HepG2 (cell line): ENCODE results near the gene GRHL1. TPM values are rescaled to one million over a fixed set of nuclear protein-coding genes. Genes with fewer than 3 reads are reported as not detected.

Source experiments
- CAMTA2 ChIP-seq: sonication (generic); formaldehyde crosslinking; IDR thresholded peaks from 2 replicates; pipeline ENCODE4 v1.4.0; 2020; ENCODE audit warnings: mild to moderate bottlenecking, missing genetic modification reagents, borderline replicate concordance
- ELF1 ChIP-seq: sonication (generic); formaldehyde crosslinking; IDR thresholded peaks from 2 replicates; pipeline ENCODE4 v1.4.0; 2020; ENCODE audit warnings: missing genetic modification reagents
- FOSL1 ChIP-seq: sonication (generic); formaldehyde crosslinking; IDR thresholded peaks from 2 replicates; pipeline ENCODE4 v1.9.0; 2021; ENCODE audit warnings: missing genetic modification reagents, borderline replicate concordance
- FOXJ3 ChIP-seq: sonication (generic); formaldehyde crosslinking; IDR thresholded peaks from 2 replicates; pipeline ENCODE4 v1.4.0; 2020; ENCODE audit warnings: missing genetic modification reagents, mild to moderate bottlenecking, borderline replicate concordance
- GTF3A ChIP-seq: sonication (generic); formaldehyde crosslinking; conservative IDR thresholded peaks from 2 replicates; pipeline ENCODE4 v1.4.0; 2020; ENCODE audit warnings: mild to moderate bottlenecking, missing genetic modification reagents
- IKZF5 ChIP-seq: IDR thresholded peaks from 2 replicates; pipeline ENCODE4 v1.6.1; 2018; ENCODE audit warnings: missing genetic modification reagents, mild to moderate bottlenecking, missing compliant biosample characterization
- KAT8 ChIP-seq: IDR thresholded peaks from 2 replicates; pipeline ENCODE4 v1.6.1; 2016; ENCODE audit warnings: missing genetic modification reagents, missing compliant biosample characterization
- MEF2D ChIP-seq: sonication (generic); formaldehyde crosslinking; IDR thresholded peaks from 2 replicates; pipeline ENCODE4 v1.5.1; 2020; ENCODE audit warnings: mild to moderate bottlenecking, missing genetic modification reagents
- NFIB ChIP-seq: sonication (generic); formaldehyde crosslinking; IDR thresholded peaks from 2 replicates; pipeline ENCODE4 v1.9.0; 2021; ENCODE audit warnings: missing genetic modification reagents, mild to moderate bottlenecking, borderline replicate concordance
- PHB2 ChIP-seq: fragments of 450-650 bp; IDR thresholded peaks from 2 replicates; pipeline ENCODE4 v1.6.1; 2018; ENCODE audit not compliant: partially characterized antibody
- POLR2AphosphoS2 ChIP-seq: IDR thresholded peaks from 2 replicates; pipeline ENCODE4 v1.6.1; 2011; ENCODE audit warnings: low read depth, low read length, improper control_type of control experiment
- RERE ChIP-seq: IDR thresholded peaks from 2 replicates; pipeline ENCODE4 v1.6.1; 2016; ENCODE audit warnings: low read depth, missing genetic modification reagents, missing compliant biosample characterization
- RNF2 ChIP-seq: fragments of 450-650 bp; conservative IDR thresholded peaks from 2 replicates; pipeline ENCODE4 v1.6.1; 2016; ENCODE audit warnings: low read depth
- SNAI1 ChIP-seq: sonication (generic); formaldehyde crosslinking; IDR thresholded peaks from 2 replicates; pipeline ENCODE4 v1.5.0; 2020; ENCODE audit warnings: mild to moderate bottlenecking, missing genetic modification reagents, borderline replicate concordance
- SP4 ChIP-seq: sonication (generic); formaldehyde crosslinking; IDR thresholded peaks from 2 replicates; pipeline ENCODE4 v1.8.1; 2023; ENCODE audit warnings: mild to moderate bottlenecking, missing genetic modification reagents
- SYNCRIP ChIP-seq: fragments of 200-400 bp; formaldehyde crosslinking; IDR thresholded peaks from 2 replicates; pipeline ENCODE4 v1.6.1; 2018; ENCODE audit warnings: mild to moderate bottlenecking, low read depth, low read length; ENCODE audit not compliant: insufficient read depth
- ZNF333 ChIP-seq: sonication (generic); formaldehyde crosslinking; IDR thresholded peaks from 2 replicates; pipeline ENCODE4 v1.4.0; 2020; ENCODE audit warnings: mild to moderate bottlenecking, missing genetic modification reagents, borderline replicate concordance
- ZNF503 ChIP-seq: sonication (generic); formaldehyde crosslinking; IDR thresholded peaks from 2 replicates; pipeline ENCODE4 v1.4.0; 2020; ENCODE audit warnings: missing genetic modification reagents
- ZNF605 ChIP-seq: sonication (generic); formaldehyde crosslinking; IDR thresholded peaks from 2 replicates; pipeline ENCODE4 v1.8.0; 2022; ENCODE audit warnings: mild to moderate bottlenecking, missing genetic modification reagents
- ZNF740 ChIP-seq: sonication (generic); formaldehyde crosslinking; IDR thresholded peaks from 2 replicates; pipeline ENCODE4 v1.4.0; 2020; ENCODE audit warnings: missing genetic modification reagents
- ZNF773 ChIP-seq: sonication (generic); formaldehyde crosslinking; IDR thresholded peaks from 2 replicates; pipeline ENCODE4 v1.4.0; 2020; ENCODE audit warnings: missing genetic modification reagents, borderline replicate concordance
- ZZZ3 ChIP-seq: sonication (generic); formaldehyde crosslinking; IDR thresholded peaks from 2 replicates; pipeline ENCODE4 v1.4.0; 2020; ENCODE audit warnings: missing genetic modification reagents, mild to moderate bottlenecking, borderline replicate concordance
- polyA plus RNA-seq, 8 experiments: library from polyadenylated mRNA; depleted of rRNA in 3 of 8; stranded (reverse) in 7 of 8; unstranded in 1 of 8; fragments of >200 nt; fragmentation: Illumina TruSeq in 4 of 8; extraction: Trizol in 4 of 8; gene quantifications; 2 replicates each; pipeline versions ENCODE4 v1.2.1 to v1.2.3, GENCODE V29; 2011 to 2016; ENCODE audit warnings: low read depth in 4 of 8, missing spikeins in 1 of 8, mixed read lengths in 1 of 8; ENCODE audit not compliant: insufficient read depth in 1 of 8
- total RNA-seq, 5 experiments: library from RNA; depleted of rRNA; stranded (reverse); fragments of >200 nt; fragmentation: Illumina TruSeq; extraction: Trizol; gene quantifications; 2 replicates each; pipeline ENCODE4 v1.2.3, GENCODE V29; 2016; ENCODE audit warnings: low read depth in 1 of 5

The GRHL1 gene
- total and polyA plus RNA-seq, 2 of the 13 experiments (the other 11 are each of a cell fraction or from before 2014, with no cell fraction given): 9.3 to 12.0 TPM

GRCh38 chr2:9949239-9949991 is 2.1 kb upstream of the GRHL1 start (continued):
- TF ChIP-seq ZNF740 (no peak), SNAI1 (no peak), RERE (CRISPR knock-in tag) (no peak), POLR2AphosphoS2 (no peak), ZZZ3 (CRISPR knock-in tag) (no peak), NFIB (CRISPR knock-in tag) (no peak), SYNCRIP (no peak), ZNF773 (no peak), ZNF503 (CRISPR knock-in tag) (0 out of 2 replicates have a peak, but pooled peaks have one; percentile 26), SP4 (CRISPR knock-in tag) (peak; percentile 56), ZNF605 (CRISPR knock-in tag) (no peak), ELF1 (CRISPR knock-in tag) (0 out of 2 replicates have a peak, but pooled peaks have one; percentile 25), IKZF5 (CRISPR knock-in tag) (no peak), RNF2 (no peak), KAT8 (CRISPR knock-in tag) (no peak), ZNF333 (0 out of 2 replicates have a peak, but pooled peaks have one; percentile 53), PHB2 (no peak), CAMTA2 (CRISPR knock-in tag) (no peak; the same call in 1 of the 2 replicates), FOSL1 (CRISPR knock-in tag) (no peak), FOXJ3 (no peak), MEF2D (CRISPR knock-in tag) (0 out of 2 replicates have a peak, but pooled peaks have one; percentile 33), GTF3A (CRISPR knock-in tag) (no peak)
